H1 (cell line): Measurements from ENCODE around the gene MCC. TPM values are rescaled to one million over a fixed set of nuclear protein-coding genes. Genes with fewer than 3 reads are reported as not detected.

ENCODE experiments used
- CTCF ChIA-PET: fragments of 300-600 bp; sonication (Branson Sonifier 250); formaldehyde crosslinking; loops from one replicate; lab custom pipeline; 2021; ENCODE audit not compliant: partially characterized antibody; lab: Charles Lee
- POLR2A ChIA-PET: fragments of 300-600 bp; sonication (Branson Sonifier 250); formaldehyde crosslinking; loops from one replicate; lab custom pipeline; 2021; ENCODE audit warnings: inconsistent platforms; ENCODE audit not compliant: partially characterized antibody; lab: Charles Lee
- DNase-seq, 2 experiments: peaks; one replicate each; pipeline versions ENCODE4 v3.0.0 to v3.0.0-alpha.2; 2010 to 2022; ENCODE audit warnings: low spot score in 2 of 2, low read depth in 1 of 2, mixed read lengths in 1 of 2
- FAIRE-seq: peaks from 2 replicates; lab custom pipeline; 2011; peaks lifted over from hg19 to GRCh38; lab: Jason Lieb, UNC
- H2AFZ ChIP-seq: 2 replicates; pipeline ENCODE4 v1.8.1; 2012; ENCODE audit warnings: low read length, inconsistent platforms
- H2AK5ac ChIP-seq: 2 replicates; pipeline ENCODE4 v1.6.1; 2013; ENCODE audit warnings: low read depth, low read length
- H2BK120ac ChIP-seq: replicated peaks from 2 replicates; pipeline ENCODE3; 2013; ENCODE audit warnings: low read depth, low read length, inconsistent platforms
- H2BK12ac ChIP-seq: 2 replicates; pipeline ENCODE4 v1.6.1; 2013; ENCODE audit warnings: low read depth, low read length
- H2BK15ac ChIP-seq: 2 replicates; pipeline ENCODE4 v1.6.1; 2013; ENCODE audit warnings: low read length
- H2BK20ac ChIP-seq: 2 replicates; pipeline ENCODE4 v1.6.1; 2013; ENCODE audit warnings: low read length
- H2BK5ac ChIP-seq: 2 replicates; pipeline ENCODE4 v1.6.1; 2013; ENCODE audit warnings: low read depth, low read length
- H3K14ac ChIP-seq: 2 replicates; pipeline ENCODE4 v1.6.1; 2013; ENCODE audit warnings: inconsistent platforms; ENCODE audit not compliant: insufficient read length
- H3K18ac ChIP-seq: 2 replicates; pipeline ENCODE4 v1.6.1; 2013; ENCODE audit warnings: low read length; ENCODE audit errors: extremely low read depth
- H3K23ac ChIP-seq: 2 replicates; pipeline ENCODE4 v1.6.1; 2013; ENCODE audit warnings: inconsistent platforms; ENCODE audit not compliant: insufficient read length
- H3K23me2 ChIP-seq: 2 replicates; pipeline ENCODE4 v1.6.1; 2013; ENCODE audit warnings: low read depth, low read length
- H3K27ac ChIP-seq: 2 replicates; pipeline ENCODE4 v1.6.1; 2011; ENCODE audit warnings: low read depth, low read length, inconsistent platforms
- H3K27me3 ChIP-seq, 4 experiments: replicated peaks in 1 of 4; 1 replicate in 1 of 4; 2 replicates in 3 of 4; pipeline versions ENCODE4 v1.6.1 to v1.8.1; 2011 to 2013; ENCODE audit warnings: low read length in 3 of 4, mild to moderate bottlenecking in 3 of 4, inconsistent platforms in 2 of 4, mixed read lengths in 2 of 4, moderate library complexity in 1 of 4; ENCODE audit not compliant: control insufficient read depth in 3 of 4, insufficient read depth in 3 of 4; ENCODE audit errors: extremely low read depth in 1 of 4
- H3K36me3 ChIP-seq, 4 experiments: 2 replicates each; pipeline versions ENCODE4 v1.6.1 to v1.8.1; 2011 to 2013; ENCODE audit warnings: mild to moderate bottlenecking in 4 of 4, low read length in 3 of 4, moderate library complexity in 2 of 4, control low read depth in 1 of 4, inconsistent platforms in 1 of 4; ENCODE audit not compliant: insufficient read depth in 4 of 4, control insufficient read depth in 2 of 4
- H3K4ac ChIP-seq: replicated peaks from 2 replicates; pipeline ENCODE3; 2013; ENCODE audit warnings: low read length, low read depth, mixed read lengths, inconsistent platforms; ENCODE audit not compliant: insufficient read length
- H3K4me1 ChIP-seq, 4 experiments: replicated peaks in 1 of 4; 1 replicate in 1 of 4; 2 replicates in 3 of 4; pipeline versions ENCODE4 v1.6.1 to v1.8.1; 2011 to 2013; ENCODE audit warnings: low read length in 3 of 4, inconsistent platforms in 2 of 4, mixed read lengths in 1 of 4; ENCODE audit not compliant: insufficient read depth in 4 of 4, control insufficient read depth in 3 of 4
- H3K4me2 ChIP-seq, 2 experiments: 2 replicates each; pipeline versions ENCODE4 v1.6.1 to v1.8.1; 2011 to 2013; ENCODE audit warnings: low read depth in 2 of 2, low read length in 2 of 2, control low read depth in 1 of 2, inconsistent platforms in 1 of 2, mild to moderate bottlenecking in 1 of 2; ENCODE audit not compliant: insufficient read depth in 1 of 2
- H3K4me3 ChIP-seq, 4 experiments: fragments of 200-600, 300-600 bp in 1 of 4; sonication (generic), shearing (Covaris generic), sonication (Bioruptor Twin) in 1 of 4; 2 replicates each; pipeline versions ENCODE4 v1.5.1 to v1.8.1; 2011 to 2016; ENCODE audit warnings: low read length in 4 of 4, low read depth in 3 of 4, control low read depth in 2 of 4, inconsistent platforms in 2 of 4, mild to moderate bottlenecking in 2 of 4, mixed read lengths in 1 of 4, moderate library complexity in 1 of 4; ENCODE audit not compliant: insufficient read depth in 2 of 4; ENCODE audit errors: extremely low read depth in 1 of 4
- H3K56ac ChIP-seq: replicated peaks from 2 replicates; pipeline ENCODE3; 2013; ENCODE audit warnings: low read depth, mild to moderate bottlenecking, mixed read lengths, low read length, inconsistent platforms; ENCODE audit not compliant: insufficient read length
- H3K79me1 ChIP-seq: 2 replicates; pipeline ENCODE4 v1.6.1; 2013; ENCODE audit warnings: low read depth, low read length, control low read depth
- H3K79me2 ChIP-seq, 2 experiments: 2 replicates each; pipeline versions ENCODE4 v1.6.1 to v1.8.1; 2012 to 2013; ENCODE audit warnings: low read length in 2 of 2, mild to moderate bottlenecking in 2 of 2, inconsistent platforms in 1 of 2; ENCODE audit not compliant: insufficient read depth in 2 of 2, control insufficient read depth in 1 of 2
- H3K9ac ChIP-seq, 4 experiments: replicated peaks in 1 of 4; 1 replicate in 1 of 4; 2 replicates in 3 of 4; pipeline versions ENCODE4 v1.6.1 to v1.8.1; 2011 to 2013; ENCODE audit warnings: low read depth in 3 of 4, low read length in 3 of 4, control low read depth in 2 of 4, mild to moderate bottlenecking in 2 of 4, moderate library complexity in 2 of 4, inconsistent platforms in 1 of 4; ENCODE audit errors: extremely low read depth in 1 of 4
- H3K9me3 ChIP-seq, 2 experiments: 2 replicates each; pipeline versions ENCODE4 v1.6.1 to v1.8.1; 2012 to 2013; ENCODE audit warnings: mild to moderate bottlenecking in 2 of 2, moderate library complexity in 2 of 2, control low read depth in 1 of 2, inconsistent platforms in 1 of 2, low read depth in 1 of 2, low read length in 1 of 2, mixed read lengths in 1 of 2; ENCODE audit not compliant: insufficient read depth in 2 of 2
- H4K20me1 ChIP-seq, 2 experiments: replicated peaks in 1 of 2; 2 replicates each; pipeline versions ENCODE3 to v1.8.1; 2011 to 2013; ENCODE audit warnings: inconsistent platforms in 2 of 2, low read length in 2 of 2, mild to moderate bottlenecking in 1 of 2; ENCODE audit not compliant: insufficient read depth in 2 of 2, control insufficient read depth in 1 of 2
- H4K5ac ChIP-seq: 2 replicates; pipeline ENCODE4 v1.6.1; 2013; ENCODE audit warnings: low read length, low read depth, mixed read lengths, inconsistent platforms; ENCODE audit not compliant: insufficient read length
- H4K8ac ChIP-seq: 2 replicates; pipeline ENCODE4 v1.8.0; 2013; ENCODE audit warnings: mild to moderate bottlenecking, moderate library complexity, low read length, inconsistent platforms; ENCODE audit not compliant: insufficient read depth; ENCODE audit errors: extremely low read depth
- H4K91ac ChIP-seq: replicated peaks from 2 replicates; pipeline ENCODE3; 2013; ENCODE audit warnings: low read length, mixed read lengths, inconsistent platforms; ENCODE audit not compliant: insufficient read length
- JUND ChIP-seq: IDR thresholded peaks from 2 replicates; pipeline ENCODE4 v1.6.1; 2011; ENCODE audit warnings: mild to moderate bottlenecking, improper control_type of control experiment, low read length
- YY1 ChIP-seq: IDR thresholded peaks from 2 replicates; pipeline ENCODE4 v1.6.1; 2011; ENCODE audit warnings: low read depth, mild to moderate bottlenecking, low read length
- WGBS, 2 experiments: shearing (Covaris generic) in 1 of 2; methylation state at CpG; one replicate each; pipeline versions ENCODE4 v1.1.6 to v1.1.7; 2013 to 2015; ENCODE audit warnings: low lambda C conversion rate in 2 of 2, mixed read lengths in 2 of 2, inconsistent platforms in 1 of 2, low coverage in 1 of 2, missing lambda C conversion rate in 1 of 2; ENCODE audit not compliant: insufficient replicate concordance in 2 of 2, insufficient coverage in 1 of 2, insufficient read length in 1 of 2; ENCODE audit errors: extremely low coverage in 1 of 2, missing lambda C conversion rate in 1 of 2; 5-methylcytosine and 5-hydroxymethylcytosine counted together
- polyA plus RNA-seq, 7 experiments: library from polyadenylated mRNA; depleted of rRNA in 3 of 7; stranded (reverse) in 5 of 7; unstranded in 2 of 7; fragments of >200 nt in 5 of 7; fragments of 200-250 nt in 2 of 7; gene quantifications; 1 replicate in 5 of 7; 2 replicates in 1 of 7; 4 replicates in 1 of 7; pipeline versions ENCODE4 v1.2.1 to v1.2.3, GENCODE V29; 2011 to 2013; ENCODE audit warnings: missing spikeins in 2 of 7, mixed read lengths in 2 of 7
- total RNA-seq: library from RNA; stranded (reverse); fragmentation: NEBNext Ultra II Directional; extraction: Animal tissue kit (Norgen Biotek cat#: 25700); gene quantifications from 2 replicates; pipeline ENCODE4 v1.2.1, GENCODE V29; 2021

Gene MCC
- total and polyA plus RNA-seq, 2 of the 8 experiments (the other 6 are each of a cell fraction or from before 2014, with no cell fraction given): 2.6 to 18.3 TPM

GRCh38 chr5:113157886-113158285 lies 330.4 kb downstream of the MCC start:
- Histone ChIP-seq H3K27ac (no peak overlapping the region), H4K20me1 (no peaks in the 10 kb centered on the region), H3K9ac (no peak overlapping the region), H2BK12ac (no peak overlapping the region), H2AK5ac (no peak overlapping the region), H3K9me3 (no peaks in the 10 kb centered on the region), H4K91ac (no peak overlapping the region), H4K5ac (no peak overlapping the region), H3K23ac (no peak overlapping the region), H2BK120ac (no peak overlapping the region), H3K23me2 (no peaks in the 10 kb centered on the region), H3K14ac (no peak overlapping the region), H3K4ac (no peak overlapping the region), H2BK20ac (no peak overlapping the region), H2AFZ (no peak overlapping the region), H3K4me1 (peaks cover 0 to 8% (median 0%) of the 10 kb centered on the region in 4 experiments; a peak in 3 of 7 replicates), H4K8ac (no peak overlapping the region), H3K27me3 (peaks cover 0 to 1% (median 0%) of the 10 kb centered on the region in 4 experiments; a peak in 1 of 7 replicates), H2BK15ac (no peak overlapping the region), H2BK5ac (no peak overlapping the region), H3K18ac (no peak overlapping the region), H3K36me3 (no peaks in the 10 kb centered on the region), H3K4me3 (no peak overlapping the region), H3K4me2 (no peak overlapping the region), H3K79me1 (no peaks in the 10 kb centered on the region), H3K79me2 (no peaks in the 10 kb centered on the region; a peak in 1 of 4 replicates), H3K56ac (no peak overlapping the region)
- peak in 1 of 2 experiments; percentile 14 for DNase-seq
- 90% methylated on average over 4 of the region's 4 CpGs; no CpG with 5 or more reads in 1 of the 2 experiments for WGBS, 2 experiments
- CTCF ChIA-PET: no interaction called here
- POLR2A ChIA-PET: interaction anchor here (0.6 kb wide), 1 partner anchor 51 kb away, joined by 3 read pairs; no protein-coding TSS in a partner anchor
- TF ChIP-seq JUND (no peak), YY1 (no peak)
- FAIRE-seq: no peak
